WTC11 (cell line): Measurements from ENCODE around the gene FANK1.

ENCODE experiments used
- SMAD4 ChIP-seq: sonication (generic); formaldehyde crosslinking; IDR thresholded peaks from 2 replicates; pipeline ENCODE4 v1.8.0; 2022; ENCODE audit warnings: mild to moderate bottlenecking, missing genetic modification reagents
- ZNF121 ChIP-seq: sonication (generic); formaldehyde crosslinking; IDR thresholded peaks from 2 replicates; pipeline ENCODE4 v1.8.0; 2023; ENCODE audit warnings: missing genetic modification reagents
- TF ChIP-seq, protein P1 (sequence below): fragments of 200-600 bp; IDR thresholded peaks from 2 replicates; pipeline ENCODE4 v1.8.0; 2022; ENCODE audit warnings: antibody characterized with exemption

DNA sequence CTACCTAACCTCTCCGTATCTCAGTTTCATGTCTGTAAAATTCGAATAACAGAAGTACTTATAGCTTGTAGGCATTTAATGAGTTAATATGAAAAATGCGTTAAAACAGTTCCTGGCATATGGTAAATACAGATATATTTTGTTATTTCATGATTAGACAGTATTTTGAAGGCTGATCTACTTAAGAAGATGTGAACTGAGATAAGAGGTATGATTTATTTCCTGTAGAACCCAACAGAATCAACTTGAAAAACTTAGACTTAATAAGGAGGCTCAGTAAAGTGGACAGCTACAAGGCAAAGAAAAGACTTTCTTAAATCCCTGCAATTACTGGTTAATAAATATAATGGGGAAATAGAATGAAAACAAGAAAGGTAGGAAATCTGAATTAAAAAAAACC lies 103.3 kb downstream of the FANK1 start:
- TF ChIP-seq, protein P1, sequence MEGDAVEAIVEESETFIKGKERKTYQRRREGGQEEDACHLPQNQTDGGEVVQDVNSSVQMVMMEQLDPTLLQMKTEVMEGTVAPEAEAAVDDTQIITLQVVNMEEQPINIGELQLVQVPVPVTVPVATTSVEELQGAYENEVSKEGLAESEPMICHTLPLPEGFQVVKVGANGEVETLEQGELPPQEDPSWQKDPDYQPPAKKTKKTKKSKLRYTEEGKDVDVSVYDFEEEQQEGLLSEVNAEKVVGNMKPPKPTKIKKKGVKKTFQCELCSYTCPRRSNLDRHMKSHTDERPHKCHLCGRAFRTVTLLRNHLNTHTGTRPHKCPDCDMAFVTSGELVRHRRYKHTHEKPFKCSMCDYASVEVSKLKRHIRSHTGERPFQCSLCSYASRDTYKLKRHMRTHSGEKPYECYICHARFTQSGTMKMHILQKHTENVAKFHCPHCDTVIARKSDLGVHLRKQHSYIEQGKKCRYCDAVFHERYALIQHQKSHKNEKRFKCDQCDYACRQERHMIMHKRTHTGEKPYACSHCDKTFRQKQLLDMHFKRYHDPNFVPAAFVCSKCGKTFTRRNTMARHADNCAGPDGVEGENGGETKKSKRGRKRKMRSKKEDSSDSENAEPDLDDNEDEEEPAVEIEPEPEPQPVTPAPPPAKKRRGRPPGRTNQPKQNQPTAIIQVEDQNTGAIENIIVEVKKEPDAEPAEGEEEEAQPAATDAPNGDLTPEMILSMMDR: no peak
- TF ChIP-seq ZNF121 (CRISPR knock-in tag): no peak
- no peak for TF ChIP-seq SMAD4 (CRISPR knock-in tag)
